IMR-90 (cell line): ENCODE measurements around the gene S1PR3. TPM values are rescaled to one million over a fixed set of nuclear protein-coding genes. Genes with fewer than 3 reads are reported as not detected.

Source experiments
- ATAC-seq: fragments of 200-7000 bp; cut with Tn5 transposase; 2 replicates; pipeline ENCODE4 v1.9.1; 2020; ENCODE audit warnings: low read depth, mild to moderate bottlenecking, moderate library complexity
- BruUV-seq: library from RNA; stranded (reverse); fragments of 400-500 nt; replicated peaks from 2 replicates; lab custom pipeline; 2021; lab: Mats Ljungman, UMichigan
- CTCF ChIA-PET: fragments of 300-600 bp; formaldehyde crosslinking; extraction: SDS; loops from one replicate; lab custom pipeline; 2021; ENCODE audit warnings: antibody characterized with exemption; lab: Yijun Ruan, JAX
- POLR2A ChIA-PET: fragments of 300-600 bp; sonication (Branson Sonifier 250); formaldehyde crosslinking; loops from one replicate; lab custom pipeline; 2022; ENCODE audit warnings: antibody characterized with exemption; ENCODE audit not compliant: unreplicated experiment; lab: Charles Lee
- DNase-seq: peaks from one replicate; pipeline ENCODE4 v3.0.0; 2013
- H2AFZ ChIP-seq: replicated peaks from 2 replicates; pipeline ENCODE3; 2013; ENCODE audit warnings: low read length, mild to moderate bottlenecking; ENCODE audit not compliant: poor library complexity
- H2AK5ac ChIP-seq: 2 replicates; pipeline ENCODE4 v1.6.1; 2013; ENCODE audit warnings: low read depth, low read length, inconsistent platforms
- H2AK9ac ChIP-seq: replicated peaks from 2 replicates; pipeline ENCODE3; 2013; ENCODE audit warnings: mild to moderate bottlenecking, low read depth, low read length, moderate library complexity; ENCODE audit not compliant: poor library complexity
- H2BK120ac ChIP-seq: 2 replicates; pipeline ENCODE4 v1.6.1; 2013; ENCODE audit warnings: low read depth, low read length, inconsistent platforms
- H2BK15ac ChIP-seq: 3 replicates; pipeline ENCODE4 v1.6.1; 2013; ENCODE audit warnings: low read depth, low read length, inconsistent platforms
- H2BK20ac ChIP-seq: 2 replicates; pipeline ENCODE4 v1.6.1; 2013; ENCODE audit warnings: low read depth, mild to moderate bottlenecking, inconsistent platforms, low read length, moderate library complexity
- H2BK5ac ChIP-seq: 2 replicates; pipeline ENCODE4 v1.6.1; 2013; ENCODE audit warnings: mild to moderate bottlenecking, low read depth, low read length, inconsistent platforms; ENCODE audit not compliant: poor library complexity, severe bottlenecking
- H3K14ac ChIP-seq: replicated peaks from 2 replicates; pipeline ENCODE4 v1.6.1; 2013; ENCODE audit warnings: low read depth, low read length, inconsistent platforms
- H3K18ac ChIP-seq: 2 replicates; pipeline ENCODE4 v1.6.1; 2013; ENCODE audit warnings: low read depth, low read length, control low read depth
- H3K23ac ChIP-seq: 2 replicates; pipeline ENCODE4 v1.6.1; 2013; ENCODE audit warnings: low read depth, low read length, inconsistent platforms
- H3K27ac ChIP-seq: 2 replicates; pipeline ENCODE4 v1.5.1; 2013; ENCODE audit warnings: mild to moderate bottlenecking, control low read depth, low read length; ENCODE audit not compliant: insufficient read depth
- H3K27me3 ChIP-seq: 2 replicates; pipeline ENCODE4 v1.6.1; 2013; ENCODE audit warnings: low read length; ENCODE audit not compliant: control insufficient read depth, insufficient read depth
- H3K36me3 ChIP-seq: 2 replicates; pipeline ENCODE4 v1.6.1; 2013; ENCODE audit warnings: low read length, mixed read lengths; ENCODE audit not compliant: control insufficient read depth, insufficient read depth
- H3K4ac ChIP-seq: 2 replicates; pipeline ENCODE4 v1.6.1; 2013; ENCODE audit warnings: low read depth, low read length, inconsistent platforms
- H3K4me1 ChIP-seq: 2 replicates; pipeline ENCODE4 v1.6.1; 2013; ENCODE audit warnings: low read length, mixed read lengths; ENCODE audit not compliant: control insufficient read depth, insufficient read depth
- H3K4me2 ChIP-seq: 2 replicates; pipeline ENCODE4 v1.6.1; 2013; ENCODE audit warnings: low read depth, mild to moderate bottlenecking, control low read depth, low read length, moderate library complexity
- H3K4me3 ChIP-seq: 2 replicates; pipeline ENCODE4 v1.5.1; 2013; ENCODE audit warnings: low read depth, mild to moderate bottlenecking, control low read depth, low read length, moderate library complexity; ENCODE audit not compliant: insufficient read depth
- H3K56ac ChIP-seq: 2 replicates; pipeline ENCODE4 v1.6.1; 2013; ENCODE audit warnings: low read length, inconsistent platforms; ENCODE audit not compliant: insufficient read depth; ENCODE audit errors: extremely low read depth
- H3K79me1 ChIP-seq, 2 experiments: 2 replicates each; pipeline ENCODE4 v1.6.1; 2013; ENCODE audit warnings: low read length in 2 of 2, inconsistent platforms in 1 of 2, low read depth in 1 of 2
- H3K9ac ChIP-seq: 2 replicates; pipeline ENCODE4 v1.6.1; 2013; ENCODE audit warnings: low read depth, low read length, control low read depth
- H3K9me1 ChIP-seq: 2 replicates; pipeline ENCODE4 v1.6.1; 2013; ENCODE audit warnings: low read length, inconsistent platforms; ENCODE audit not compliant: insufficient read depth
- H3K9me3 ChIP-seq: 2 replicates; pipeline ENCODE4 v1.6.1; 2013; ENCODE audit warnings: low read length; ENCODE audit not compliant: control insufficient read depth, insufficient read depth
- H4K20me1 ChIP-seq: 2 replicates; pipeline ENCODE4 v1.6.1; 2013; ENCODE audit warnings: low read length, inconsistent platforms; ENCODE audit not compliant: insufficient read depth
- H4K5ac ChIP-seq: 2 replicates; pipeline ENCODE4 v1.6.1; 2013; ENCODE audit warnings: mild to moderate bottlenecking, low read depth, low read length, control low read depth
- H4K8ac ChIP-seq, 2 experiments: 2 replicates each; pipeline ENCODE4 v1.6.1; 2013; ENCODE audit warnings: low read depth in 2 of 2, low read length in 2 of 2, control low read depth in 1 of 2, inconsistent platforms in 1 of 2
- H4K91ac ChIP-seq: 2 replicates; pipeline ENCODE4 v1.6.1; 2013; ENCODE audit warnings: low read depth, low read length, inconsistent platforms; ENCODE audit not compliant: insufficient read depth
- CEBPB ChIP-seq: IDR thresholded peaks from 2 replicates; pipeline ENCODE4 v1.6.1; 2012; ENCODE audit warnings: low read depth, low read length, improper control_type of control experiment
- MAFK ChIP-seq: IDR thresholded peaks from 2 replicates; pipeline ENCODE4 v1.6.1; 2012; ENCODE audit warnings: low read depth, low read length, improper control_type of control experiment
- MXI1 ChIP-seq: IDR thresholded peaks from 2 replicates; pipeline ENCODE4 v1.6.1; 2012; ENCODE audit warnings: low read depth, mild to moderate bottlenecking, low read length, moderate library complexity, borderline replicate concordance
- RCOR1 ChIP-seq: IDR thresholded peaks from 2 replicates; pipeline ENCODE4 v1.6.1; 2012; ENCODE audit warnings: mild to moderate bottlenecking, low read length, improper control_type of control experiment; ENCODE audit not compliant: insufficient replicate concordance
- WGBS, 2 experiments: methylation state at CpG; one replicate each; pipeline versions ENCODE4 v1.1.5 to v1.1.7; 2013; ENCODE audit warnings: missing lambda C conversion rate in 2 of 2; ENCODE audit not compliant: insufficient read length in 1 of 2; ENCODE audit errors: extremely low coverage in 2 of 2; 5-methylcytosine and 5-hydroxymethylcytosine counted together
- dilution Hi-C: fragments of 300-500 bp; cut with HindIII; formaldehyde crosslinking; loops from one replicate; pipeline ENCODE4 v1.14.3; 2018; ENCODE audit warnings: low sequenced_read_pairs; ENCODE audit not compliant: unreplicated experiment
- in situ Hi-C: fragments of 300-500 bp; cut with MboI; formaldehyde crosslinking; loops from 3 replicates; pipeline ENCODE4 v1.14.3; 2019; ENCODE audit warnings: low sequenced_read_pairs, inconsistent platforms, mixed read lengths
- intact Hi-C: fragments of 100-400 bp; cut with micrococcal nuclease; formaldehyde crosslinking; loops from 2 replicates; pipeline ENCODE4 v1.10.0; 2022
- polyA plus RNA-seq, 3 experiments: library from polyadenylated mRNA; depleted of rRNA; stranded (reverse); fragments of >200 nt; gene quantifications; 2 replicates each; pipeline ENCODE4 v1.2.3, GENCODE V29; 2012; ENCODE audit warnings: low replicate concordance in 1 of 3
- total RNA-seq: library from RNA; depleted of rRNA; stranded (reverse); fragments of >200 nt; gene quantifications from 2 replicates; pipeline ENCODE4 v1.2.3, GENCODE V29; 2012
- TF ChIP-seq, protein P1 (sequence below): fragments of 150-350 bp; IDR thresholded peaks from 2 replicates; pipeline ENCODE4 v1.6.1; 2016; ENCODE audit warnings: low read depth, mild to moderate bottlenecking, low read length, moderate library complexity, borderline replicate concordance

S1PR3 gene
- total and polyA plus RNA-seq, 2 of the 4 experiments (the other 2 are of a cell fraction) = 28.4 to 28.7 TPM

DNA sequence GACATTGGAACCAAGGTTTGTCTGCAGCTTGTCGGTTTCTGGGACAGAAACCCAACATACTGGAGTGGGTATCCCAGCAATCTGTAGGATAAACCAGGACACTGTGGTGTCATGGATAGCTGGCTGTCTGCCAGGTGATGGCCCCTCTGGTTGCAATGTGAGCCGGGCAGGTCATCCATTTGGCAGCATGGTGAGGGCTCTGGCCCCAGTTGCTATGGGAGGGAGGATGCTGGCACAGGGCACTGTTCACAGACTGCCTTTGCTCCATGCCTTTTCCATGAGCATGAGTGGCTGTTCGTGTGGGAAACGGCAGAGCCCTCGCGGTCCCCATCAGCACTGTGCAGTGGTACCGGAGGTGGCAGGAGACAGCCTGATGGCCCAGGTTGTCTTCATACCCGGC, 6.4 kb downstream of the S1PR3 start:
- H4K20me1 ChIP-seq = peaks cover 10% of the 10 kb centered on the region
- no peak overlapping the region for H3K18ac ChIP-seq
- no peak overlapping the region for H3K4me2 ChIP-seq
- peaks cover 27% of the 10 kb centered on the region for H3K9me1 ChIP-seq
- no peak overlapping the region for H3K27ac ChIP-seq
- CTCF ChIA-PET = no interaction called here
- H4K5ac ChIP-seq = no peak overlapping the region
- TF ChIP-seq, protein P1, sequence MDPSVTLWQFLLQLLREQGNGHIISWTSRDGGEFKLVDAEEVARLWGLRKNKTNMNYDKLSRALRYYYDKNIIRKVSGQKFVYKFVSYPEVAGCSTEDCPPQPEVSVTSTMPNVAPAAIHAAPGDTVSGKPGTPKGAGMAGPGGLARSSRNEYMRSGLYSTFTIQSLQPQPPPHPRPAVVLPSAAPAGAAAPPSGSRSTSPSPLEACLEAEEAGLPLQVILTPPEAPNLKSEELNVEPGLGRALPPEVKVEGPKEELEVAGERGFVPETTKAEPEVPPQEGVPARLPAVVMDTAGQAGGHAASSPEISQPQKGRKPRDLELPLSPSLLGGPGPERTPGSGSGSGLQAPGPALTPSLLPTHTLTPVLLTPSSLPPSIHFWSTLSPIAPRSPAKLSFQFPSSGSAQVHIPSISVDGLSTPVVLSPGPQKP = no peak
- TF ChIP-seq MXI1 (no peak), MAFK (no peak), CEBPB (no peak), RCOR1 (no peak)
- peaks cover 30 to 63% of the 10 kb centered on the region in 2 experiments for H3K79me1 ChIP-seq
- no peak overlapping the region for H2AK5ac ChIP-seq
- H2BK5ac ChIP-seq = no peak overlapping the region
- dilution Hi-C loops = loop anchor here (25.0 kb wide), 1 partner anchor 360 kb away; no protein-coding TSS in a partner anchor
- H3K27me3 ChIP-seq = no peaks in the 10 kb centered on the region
- POLR2A ChIA-PET = no interaction called here
- H3K14ac ChIP-seq = no peak overlapping the region
- intact Hi-C loops = no loop called here
- no peak overlapping the region for H2AFZ ChIP-seq
- H3K36me3 ChIP-seq = peaks cover 46% of the 10 kb centered on the region
- WGBS, 2 experiments = 66% methylated on average over 6 of the region's 8 CpGs; no CpG with 5 or more reads in 1 of the 2 experiments
- no peak overlapping the region for H3K4me3 ChIP-seq
- DNase-seq (no peak), ATAC-seq (no peak)
- H4K91ac ChIP-seq = no peak overlapping the region
- no peak overlapping the region for H3K9ac ChIP-seq
- H2BK120ac ChIP-seq = no peak overlapping the region
- no peak overlapping the region for H2AK9ac ChIP-seq
- no peak overlapping the region for H2BK15ac ChIP-seq
- in situ Hi-C loops = loop anchor here (10.0 kb wide), 1 partner anchor 223 kb away; no protein-coding TSS in a partner anchor
- H4K8ac ChIP-seq = no peak overlapping the region; a peak in 1 of 4 replicates
- H3K23ac ChIP-seq = no peak overlapping the region
- peaks cover 27% of the 10 kb centered on the region for H3K4me1 ChIP-seq
- H3K9me3 ChIP-seq = no peaks in the 10 kb centered on the region
- H3K4ac ChIP-seq = no peak overlapping the region
- H3K56ac ChIP-seq = no peak overlapping the region
- no TSS peak for BruUV-seq
- no peak overlapping the region for H2BK20ac ChIP-seq
